Activated effector memory CD4-positive, alpha-beta T cell treated with anti-CD3 and anti-CD28 coated beads, Interleukin-2, amount 50 U/mL, for 16 hours (primary cell): Measurements from ENCODE around the gene RARRES1.

Experiments
- DNase-seq: peaks from one replicate; pipeline ENCODE4 v3.0.0-alpha.2; 2020

RARRES1 gene, protein sequence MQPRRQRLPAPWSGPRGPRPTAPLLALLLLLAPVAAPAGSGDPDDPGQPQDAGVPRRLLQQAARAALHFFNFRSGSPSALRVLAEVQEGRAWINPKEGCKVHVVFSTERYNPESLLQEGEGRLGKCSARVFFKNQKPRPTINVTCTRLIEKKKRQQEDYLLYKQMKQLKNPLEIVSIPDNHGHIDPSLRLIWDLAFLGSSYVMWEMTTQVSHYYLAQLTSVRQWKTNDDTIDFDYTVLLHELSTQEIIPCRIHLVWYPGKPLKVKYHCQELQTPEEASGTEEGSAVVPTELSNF

GRCh38 chr3:158731938-158732855 lies at the start of gene RARRES1:
TSS of gene RARRES1 (minus strand) at chr3:158732457. CDS start at chr3:158732415, 42 bp downstream.
- DNase-seq, result peak; percentile 76

DNA sequence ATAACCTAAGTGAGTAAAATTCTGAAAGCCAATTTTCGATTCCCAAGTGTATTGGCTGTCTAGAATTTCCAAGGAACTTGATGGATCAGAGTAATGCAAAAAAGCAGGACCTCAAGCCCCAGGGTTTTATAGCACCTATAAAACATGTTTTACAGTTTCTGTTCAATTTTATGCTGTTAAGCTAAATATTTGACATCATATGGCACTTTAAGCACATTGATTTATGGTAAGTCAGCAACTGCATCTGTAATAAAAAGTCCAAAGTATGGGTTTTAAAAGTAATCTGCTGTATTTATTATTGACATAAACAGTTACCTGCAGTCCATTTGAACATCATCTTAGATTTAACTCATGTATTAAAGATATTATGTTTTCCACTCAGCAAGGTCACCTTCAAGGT lies 49.6 kb upstream of the RARRES1 start:
- no peak for DNase-seq

- no peak for DNase-seq
Observed at GRCh38 chr3:158781191-158781590, 48.9 kb upstream of the RARRES1 start.

DNA sequence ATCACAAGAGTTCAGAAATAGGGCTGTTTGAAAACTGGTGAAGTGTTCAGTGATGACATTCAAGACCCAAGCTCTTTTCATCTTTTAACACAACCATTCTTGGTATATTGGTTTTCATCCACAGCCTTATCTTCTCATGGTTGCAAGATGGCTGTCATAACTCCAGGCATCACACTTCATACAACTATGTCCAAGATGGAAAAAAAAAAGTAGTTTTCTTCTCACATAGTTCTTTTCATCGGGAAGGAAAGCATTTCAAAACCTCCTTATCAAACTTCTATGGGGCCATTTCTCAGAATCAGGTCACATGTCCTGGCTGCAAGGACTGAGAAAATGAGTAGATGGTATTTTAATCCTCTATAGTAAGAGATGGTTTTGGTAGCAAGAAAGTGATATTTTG lies 48.5 kb upstream of the RARRES1 start:
- no peak for DNase-seq

DNA sequence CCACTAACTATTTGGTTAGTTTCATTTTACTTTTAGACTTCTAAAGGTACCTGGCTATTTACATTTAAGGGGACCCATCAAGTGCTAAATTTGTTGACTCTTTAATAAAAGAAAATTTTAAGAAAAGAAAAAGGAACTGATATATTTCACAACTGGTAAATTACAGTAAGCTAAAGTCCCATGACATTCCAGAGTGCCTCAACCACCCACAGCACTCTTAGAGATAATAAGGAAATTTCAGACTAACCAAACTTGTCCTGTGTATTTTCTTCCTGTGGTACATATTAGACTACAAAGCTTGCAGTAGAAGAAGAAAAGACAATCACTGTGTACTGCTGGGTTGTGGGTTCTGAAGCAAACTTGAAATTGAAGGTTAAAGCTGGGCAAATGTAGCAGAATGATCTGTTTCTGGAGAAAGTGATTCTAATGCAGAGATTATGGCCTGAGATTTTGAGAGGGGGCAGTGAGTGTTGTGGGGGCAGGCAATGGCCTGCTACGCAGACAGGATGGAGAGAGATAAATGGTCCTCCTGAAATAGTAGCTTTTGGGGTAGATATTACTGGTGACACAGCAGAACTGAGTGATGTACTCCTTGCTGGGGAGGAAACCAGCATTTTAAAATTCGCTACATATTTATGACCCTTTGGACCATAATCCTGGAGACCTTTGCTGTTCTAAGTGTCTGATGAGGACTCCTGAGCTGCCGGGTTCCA lies 45.1 kb upstream of the RARRES1 start:
- no peak for DNase-seq

GRCh38 chr3:158776531-158776930 lies 44.3 kb upstream of the RARRES1 start:
- DNase-seq, result no peak

DNA sequence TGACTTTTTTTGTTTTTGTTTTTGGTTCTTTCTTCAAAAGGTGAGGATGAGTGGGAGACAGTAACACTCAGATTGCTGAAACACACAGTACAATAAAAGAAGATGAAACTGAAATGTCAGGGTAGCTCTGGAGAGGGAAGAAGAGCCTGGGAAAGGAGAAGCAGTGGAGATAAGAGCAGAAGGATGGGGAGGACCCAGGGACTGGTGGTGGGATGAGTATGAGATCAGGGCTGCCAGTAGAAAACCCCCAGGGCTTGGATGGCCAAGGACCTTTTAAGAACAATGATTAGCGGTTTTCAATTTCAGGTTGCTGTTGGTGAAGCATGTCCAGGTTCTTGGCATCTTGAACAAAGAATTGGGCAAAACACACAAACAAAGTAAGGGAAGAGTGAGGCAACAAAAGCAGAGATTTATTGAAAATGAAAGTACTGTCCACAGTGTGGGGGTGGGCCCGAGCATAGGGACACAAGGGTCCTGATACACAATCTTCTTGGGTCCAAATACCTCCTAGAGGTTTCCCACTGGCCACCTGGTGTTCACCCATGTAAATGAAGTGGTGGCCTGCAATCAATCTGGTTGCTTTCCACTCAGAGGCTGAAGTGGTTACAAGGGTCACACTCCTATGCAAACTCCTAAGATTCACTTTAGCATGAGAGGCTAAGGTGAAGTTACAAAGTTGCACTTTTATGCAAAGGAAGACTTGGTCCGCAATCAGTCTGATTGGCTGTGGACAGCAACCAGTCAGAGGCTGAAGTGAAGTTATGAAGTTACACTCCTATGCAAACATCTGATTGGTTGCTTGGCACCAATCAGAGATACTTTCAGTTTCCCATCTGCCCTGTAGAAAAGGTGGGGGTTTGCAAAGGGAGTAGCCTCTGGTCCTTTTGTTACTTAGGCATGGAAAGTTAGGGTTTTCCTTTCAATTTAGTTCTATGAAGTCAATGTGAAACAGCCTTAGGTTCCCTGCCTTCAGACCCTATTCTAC lies 43.5 kb upstream of the RARRES1 start:
- DNase-seq, result no peak

DNA sequence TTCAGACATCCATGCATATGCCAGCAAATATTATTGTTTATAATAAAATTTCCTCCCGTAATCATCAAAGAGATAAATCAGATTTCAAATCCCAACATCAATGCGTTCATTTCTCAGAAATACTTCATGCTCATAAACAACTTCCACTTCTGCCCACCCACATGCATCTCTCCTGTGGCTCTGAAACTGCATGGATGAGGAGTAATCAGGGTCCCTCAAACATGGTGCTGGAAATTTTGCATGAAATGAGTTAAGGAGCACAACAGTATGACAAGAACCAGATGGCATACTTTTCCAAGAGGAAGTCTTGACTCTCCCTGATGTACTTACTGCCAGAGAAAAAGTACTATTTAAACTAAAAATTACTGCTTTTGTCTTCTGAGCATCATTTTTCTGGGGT lies 42.7 kb upstream of the RARRES1 start:
- no peak for DNase-seq

DNA sequence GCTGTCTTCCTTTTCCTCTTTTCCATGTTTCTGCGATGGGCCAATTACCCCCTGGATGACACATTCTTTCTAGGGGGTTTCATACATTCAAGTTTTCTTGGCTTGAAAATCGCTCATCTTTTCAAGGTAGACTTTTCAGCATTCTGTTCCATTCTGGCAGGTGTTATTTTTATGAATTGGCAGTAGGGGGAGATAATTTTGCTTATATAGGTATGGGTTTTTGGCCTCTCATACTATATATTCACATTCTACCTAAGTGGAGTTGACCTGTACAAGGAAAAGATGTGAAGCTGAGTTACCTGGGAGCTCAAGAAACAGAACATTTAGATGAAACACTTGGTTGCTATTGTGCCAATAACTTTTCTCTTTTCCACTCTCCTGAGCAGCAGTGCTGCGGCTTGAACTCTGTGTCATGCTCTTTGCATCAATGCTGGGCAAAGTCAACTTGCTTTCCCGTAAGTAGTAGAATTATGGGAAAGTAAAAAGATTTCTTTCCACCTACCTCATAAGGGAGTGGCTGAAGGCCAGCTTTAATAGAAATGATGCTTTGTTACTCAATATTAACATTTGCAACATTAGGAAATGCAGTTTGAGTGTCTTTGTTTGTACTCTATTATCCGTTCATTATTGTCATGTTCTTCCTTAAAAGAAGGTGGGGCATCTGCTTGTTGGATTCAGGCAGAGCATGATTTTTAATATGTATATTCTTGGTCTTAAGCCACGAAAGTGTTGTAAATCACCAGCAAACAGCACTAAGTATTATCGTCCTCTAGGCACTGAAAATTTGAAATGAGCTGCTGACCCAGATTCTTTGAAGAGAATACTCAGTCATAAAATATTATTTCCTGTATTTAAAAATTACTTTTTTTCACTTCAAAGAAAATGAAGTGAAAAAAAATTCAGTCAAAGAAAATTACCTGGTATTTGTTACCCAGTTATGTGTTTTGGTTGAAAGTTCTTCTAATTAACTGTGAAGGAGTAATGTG lies 41.9 kb upstream of the RARRES1 start:
- no peak for DNase-seq

DNA sequence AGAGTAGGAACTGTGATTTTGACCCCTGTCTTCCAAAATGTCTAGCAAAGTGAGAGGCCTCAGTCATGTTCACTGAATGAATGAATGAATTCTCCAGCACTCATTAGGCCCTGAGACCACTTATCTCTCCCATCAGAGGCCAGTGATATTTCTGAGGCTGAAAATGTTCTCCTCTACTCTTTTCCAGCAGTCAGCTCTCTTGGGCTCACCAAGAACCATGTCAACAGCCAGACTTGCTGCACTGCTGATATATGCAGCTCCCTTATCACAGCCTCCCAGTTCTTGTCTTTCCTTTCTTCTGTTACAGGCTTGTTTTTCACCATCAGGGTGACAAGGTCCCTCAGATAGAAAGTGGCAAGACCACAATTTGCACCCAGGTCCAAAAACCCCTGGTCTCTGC lies 40.9 kb upstream of the RARRES1 start:
- no peak for DNase-seq

GRCh38 chr3:158771982-158772381 lies 39.7 kb upstream of the RARRES1 start:
- no peak for DNase-seq

- no peak for DNase-seq
Observed at GRCh38 chr3:158771577-158771976, 39.3 kb upstream of the RARRES1 start.

- no peak for DNase-seq
Observed at GRCh38 chr3:158770741-158771350, 38.6 kb upstream of the RARRES1 start.

DNA sequence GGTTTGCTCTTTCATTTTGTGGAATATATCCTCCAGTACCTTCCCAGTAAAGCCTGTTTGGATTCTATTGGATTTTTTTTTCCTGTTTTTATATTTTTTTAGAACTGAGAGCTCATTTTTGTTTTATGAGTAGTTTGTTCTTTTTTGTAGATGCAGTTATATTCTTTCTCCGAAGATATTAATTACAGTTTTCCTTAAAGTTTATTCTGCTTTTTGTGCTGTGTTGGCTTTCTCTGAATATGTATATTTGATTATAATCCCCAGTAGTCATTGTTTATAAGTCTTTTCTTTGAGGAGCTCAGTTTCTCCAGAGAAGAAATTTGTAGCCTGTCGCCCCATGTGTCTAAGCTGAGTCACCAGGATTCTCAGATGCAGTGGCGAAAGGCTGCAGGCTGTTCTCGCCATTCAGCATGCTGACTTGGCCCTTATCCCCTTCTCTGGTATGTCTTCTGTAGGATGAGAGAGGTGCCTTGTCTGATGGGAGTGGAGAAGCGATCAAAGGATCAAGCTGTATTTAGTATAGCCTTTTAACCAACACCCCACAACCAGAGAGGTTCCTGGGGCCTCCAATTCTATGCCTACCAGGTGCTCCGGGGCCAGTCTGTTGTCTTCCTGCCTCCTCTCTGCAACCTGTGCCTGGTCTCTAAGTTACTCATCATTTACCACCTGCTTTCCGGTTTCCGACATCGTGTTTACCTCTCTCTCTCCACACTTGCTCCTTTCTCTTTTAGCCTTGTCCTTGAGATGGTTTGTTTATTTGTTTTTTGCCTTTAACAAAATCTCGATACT lies 37.9 kb upstream of the RARRES1 start:
- no peak for DNase-seq

DNA sequence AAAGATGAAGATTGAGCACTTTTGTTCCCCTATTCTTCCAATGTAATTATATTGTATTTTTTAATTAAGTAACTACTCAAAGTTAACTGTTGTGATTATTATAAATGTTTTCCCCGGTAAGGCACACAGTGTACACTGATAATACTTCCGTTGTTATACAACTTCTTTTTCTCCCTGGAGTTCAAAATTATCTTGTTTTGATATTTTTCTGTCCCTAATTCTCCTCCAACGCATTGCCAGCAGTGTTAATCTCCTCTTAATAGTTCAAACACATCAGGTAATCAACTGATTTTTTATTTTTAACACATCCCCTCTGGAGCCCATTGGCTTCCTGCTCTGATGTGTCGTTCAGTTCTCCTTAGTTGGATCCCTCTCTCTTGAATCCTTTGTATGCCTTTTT lies 37.3 kb upstream of the RARRES1 start:
- no peak for DNase-seq

DNA sequence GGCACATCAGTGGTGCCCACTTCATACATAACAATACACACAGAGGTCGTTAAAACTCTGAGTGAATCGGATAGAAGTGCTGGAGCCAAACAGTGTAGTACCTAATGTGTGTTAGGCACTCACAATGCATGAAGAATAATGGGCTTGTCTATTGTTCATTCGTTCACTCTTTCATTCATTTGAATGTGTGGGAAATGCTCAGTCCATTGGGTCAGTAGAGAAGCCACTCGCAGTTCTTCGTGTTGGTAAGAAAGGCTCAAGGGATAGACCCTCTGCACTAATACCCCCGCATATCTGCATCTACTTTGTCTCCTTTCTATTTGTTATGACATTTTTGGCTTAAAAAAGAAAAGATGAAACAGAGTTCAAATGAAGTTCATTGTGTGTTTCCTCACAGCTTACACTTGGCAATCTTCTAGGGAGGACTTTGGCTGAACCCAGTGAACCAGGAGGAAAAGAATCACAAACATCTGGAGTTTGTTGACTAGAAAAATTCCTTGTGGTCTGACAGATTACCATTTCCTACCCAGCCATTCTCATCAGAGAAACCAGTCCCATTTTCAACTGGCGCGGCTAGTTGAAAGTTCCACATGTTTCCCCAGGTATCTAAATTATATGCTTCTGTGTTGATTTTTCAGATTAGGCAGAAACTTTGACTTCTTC lies 36.8 kb upstream of the RARRES1 start:
- no peak for DNase-seq

GRCh38 chr3:158768361-158768787 lies 36.1 kb upstream of the RARRES1 start:
- DNase-seq, result no peak

DNA sequence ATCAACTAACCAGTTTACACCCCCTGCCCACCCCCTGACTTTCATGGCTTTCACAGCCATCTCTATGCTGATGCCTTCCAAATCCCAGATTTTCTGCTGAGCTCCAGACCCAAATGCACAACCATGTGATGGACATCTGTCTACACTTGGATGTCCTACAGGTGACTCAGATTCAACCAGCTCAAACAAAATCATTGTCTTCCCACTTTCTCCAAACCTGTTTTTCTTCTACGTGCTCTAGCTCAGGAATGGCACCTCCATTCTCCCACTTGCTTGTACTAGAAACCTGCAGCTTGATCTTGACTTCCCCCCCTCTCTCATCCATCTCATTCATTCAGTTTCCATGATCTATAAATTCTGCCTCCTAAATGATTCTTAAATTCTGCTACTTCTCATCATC lies 34.1 kb upstream of the RARRES1 start:
- DNase-seq, result no peak
